SK-N-SH treated with all-trans-retinoic acid at 6 μM for 48 hours (cell line): ENCODE results near the gene CMTR1.

Experiments
- SNAI2 ChIP-seq: fragments of 250-450 bp; sonication (Bioruptor Pico); IDR thresholded peaks from 2 replicates; pipeline ENCODE4 v1.5.0; 2020; ENCODE audit warnings: mild to moderate bottlenecking, moderate library complexity
- ZFP3 ChIP-seq: fragments of 250-450 bp; sonication (Bioruptor Pico); IDR thresholded peaks from 2 replicates; pipeline ENCODE4 v1.5.0; 2020; ENCODE audit warnings: mild to moderate bottlenecking, moderate library complexity

GRCh38 chr6:37409501-37409900, 23.5 kb upstream of the CMTR1 start:
- TF ChIP-seq SNAI2 (CRISPR knock-in tag) (no peak), ZFP3 (CRISPR knock-in tag) (no peak)
